PC-9 (cell line): ENCODE results near the gene SEMA5A. TPM values are rescaled to one million over a fixed set of nuclear protein-coding genes. Genes with fewer than 3 reads are reported as not detected.

Source experiments
- BruUV-seq: library from RNA; stranded (reverse); fragments of 400-500 nt; replicated peaks from 2 replicates; lab custom pipeline; 2021; lab: Mats Ljungman, UMichigan
- CTCF ChIA-PET: fragments of 300-600 bp; sonication (Branson Sonifier 250); formaldehyde crosslinking; loops from one replicate; lab custom pipeline; 2022; ENCODE audit warnings: antibody characterized with exemption; lab: Charles Lee
- POLR2A ChIA-PET: fragments of 300-600 bp; sonication (Branson Sonifier 250); formaldehyde crosslinking; loops from one replicate; lab custom pipeline; 2022; ENCODE audit warnings: antibody characterized with exemption; ENCODE audit not compliant: unreplicated experiment; lab: Charles Lee
- DNase-seq, 2 experiments: peaks; one replicate each; pipeline versions ENCODE4 v3.0.0 to v3.0.0-alpha.2; 2015 to 2022; ENCODE audit warnings: mixed read lengths in 1 of 2
- H2AFZ ChIP-seq: fragments of 200-600 bp; sonication (generic); 2 replicates; pipeline ENCODE4 v1.8.1; 2017; ENCODE audit warnings: antibody characterized with exemption
- H3F3A ChIP-seq: fragments of 200-600 bp; sonication (generic); 2 replicates; pipeline ENCODE4 v1.8.1; 2017; ENCODE audit warnings: antibody characterized with exemption, mild to moderate bottlenecking, low read depth; ENCODE audit not compliant: insufficient read depth
- H3K27ac ChIP-seq: fragments of 200-600 bp; sonication (generic); 2 replicates; pipeline ENCODE4 v1.6.1; 2016; ENCODE audit warnings: mixed run types
- H3K27me3 ChIP-seq: fragments of 200-600 bp; sonication (generic); 2 replicates; pipeline ENCODE4 v1.6.1; 2016; ENCODE audit warnings: low read depth, mixed run types; ENCODE audit not compliant: insufficient read depth
- H3K36me3 ChIP-seq: fragments of 200-600 bp; sonication (generic); 2 replicates; pipeline ENCODE4 v1.6.1; 2016; ENCODE audit warnings: low read depth, mixed run types
- H3K4me1 ChIP-seq: fragments of 200-600 bp; sonication (generic); replicated peaks from 2 replicates; pipeline ENCODE4 v1.6.1; 2016; ENCODE audit warnings: mixed run types; ENCODE audit not compliant: insufficient read depth
- H3K4me2 ChIP-seq: fragments of 200-600 bp; sonication (generic); 2 replicates; pipeline ENCODE4 v1.6.1; 2017; ENCODE audit warnings: mixed run types
- H3K4me3 ChIP-seq: fragments of 200-600 bp; sonication (generic); 2 replicates; pipeline ENCODE4 v1.6.1; 2016; ENCODE audit warnings: mixed run types
- H3K79me2 ChIP-seq: fragments of 200-600 bp; sonication (generic); 2 replicates; pipeline ENCODE4 v1.6.1; 2017; ENCODE audit warnings: low read depth, mixed run types
- H3K9me2 ChIP-seq: fragments of 200-600 bp; sonication (generic); 2 replicates; pipeline ENCODE4 v1.8.1; 2017; ENCODE audit warnings: mild to moderate bottlenecking; ENCODE audit not compliant: insufficient read depth
- H3K9me3 ChIP-seq: fragments of 200-600 bp; sonication (generic); 2 replicates; pipeline ENCODE4 v1.8.1; 2016; ENCODE audit warnings: low read depth; ENCODE audit not compliant: insufficient read depth
- H4K20me1 ChIP-seq: fragments of 200-600 bp; sonication (generic); 2 replicates; pipeline ENCODE4 v1.8.1; 2017; ENCODE audit not compliant: insufficient read depth
- EZH2 ChIP-seq: fragments of 200-600 bp; sonication (generic); IDR thresholded peaks from 2 replicates; pipeline ENCODE4 v1.8.0; 2017; ENCODE audit warnings: antibody characterized with exemption, low read depth
- intact Hi-C: fragments of 100-400 bp; cut with micrococcal nuclease; formaldehyde crosslinking; loops from one replicate; pipeline ENCODE4 v1.10.0; 2022; ENCODE audit not compliant: unreplicated experiment
- total RNA-seq: library from RNA; stranded (reverse); gene quantifications from 2 replicates; pipeline ENCODE4 v1.2.3, GENCODE V29; 2021
- TF ChIP-seq, protein P1 (sequence below): fragments of 200-600 bp; sonication (generic); conservative IDR thresholded peaks from 2 replicates; pipeline ENCODE4 v1.6.1; 2017; ENCODE audit warnings: mixed run types, antibody characterized with exemption, mild to moderate bottlenecking, moderate library complexity

SEMA5A gene
- total RNA-seq, 1 experiment from 2014 or later, result not detected

DNA sequence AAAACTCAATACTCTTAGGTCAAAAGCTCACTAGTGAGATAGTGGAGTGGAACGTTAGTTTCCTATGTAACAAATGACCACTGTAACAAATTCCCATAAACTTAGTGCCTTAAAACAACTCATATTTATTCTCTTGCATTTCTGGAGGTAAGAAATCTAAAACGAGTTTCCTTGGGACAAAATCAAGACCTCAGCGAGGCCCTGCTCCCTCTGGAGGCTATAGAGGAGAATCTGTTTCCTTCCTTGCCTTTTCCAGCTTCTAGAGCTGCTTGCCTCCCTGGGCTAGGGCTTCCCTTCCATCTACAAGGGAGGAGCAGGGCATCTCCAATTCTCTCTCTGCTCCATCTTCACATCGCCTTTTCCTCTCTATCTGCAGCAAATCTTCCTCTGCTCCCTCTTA is 32.0 kb downstream of the SEMA5A start:
- POLR2A ChIA-PET, result no interaction called here
- intact Hi-C loops, result no loop called here

DNA sequence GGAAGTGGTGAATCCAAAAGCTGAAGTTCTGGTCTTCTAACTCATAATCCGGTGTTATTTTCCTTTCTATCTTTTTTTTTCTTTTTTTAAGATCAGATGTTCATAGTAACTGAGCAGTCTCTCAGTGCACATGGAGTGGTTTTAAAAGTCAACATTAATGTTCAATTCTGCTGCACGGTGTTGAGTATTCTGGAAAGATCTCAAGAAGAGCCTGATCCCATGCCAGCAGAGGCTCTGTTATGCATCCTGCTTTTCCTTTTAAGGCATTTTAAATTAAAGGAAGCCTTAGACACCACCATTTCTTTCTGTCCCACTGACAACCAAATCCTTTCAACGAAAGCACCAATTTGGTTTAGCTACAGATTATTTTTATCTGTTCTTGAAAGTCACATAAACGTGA is 33.4 kb downstream of the SEMA5A start:
- Histone ChIP-seq H3K27ac (no peak overlapping the region), H2AFZ (no peak overlapping the region), H3F3A (no peaks in the 10 kb centered on the region), H3K4me2 (no peak overlapping the region), H3K36me3 (no peaks in the 10 kb centered on the region), H3K9me2 (no peaks in the 10 kb centered on the region), H3K27me3 (no peaks in the 10 kb centered on the region), H3K9me3 (no peaks in the 10 kb centered on the region), H3K4me3 (no peak overlapping the region), H3K4me1 (no peaks in the 10 kb centered on the region), H4K20me1 (no peaks in the 10 kb centered on the region), H3K79me2 (no peaks in the 10 kb centered on the region)
- intact Hi-C loops, result no loop called here
- ChIA-PET POLR2A (no interaction called here), CTCF (no interaction called here)
- no TSS peak for BruUV-seq
- TF ChIP-seq, protein P1, sequence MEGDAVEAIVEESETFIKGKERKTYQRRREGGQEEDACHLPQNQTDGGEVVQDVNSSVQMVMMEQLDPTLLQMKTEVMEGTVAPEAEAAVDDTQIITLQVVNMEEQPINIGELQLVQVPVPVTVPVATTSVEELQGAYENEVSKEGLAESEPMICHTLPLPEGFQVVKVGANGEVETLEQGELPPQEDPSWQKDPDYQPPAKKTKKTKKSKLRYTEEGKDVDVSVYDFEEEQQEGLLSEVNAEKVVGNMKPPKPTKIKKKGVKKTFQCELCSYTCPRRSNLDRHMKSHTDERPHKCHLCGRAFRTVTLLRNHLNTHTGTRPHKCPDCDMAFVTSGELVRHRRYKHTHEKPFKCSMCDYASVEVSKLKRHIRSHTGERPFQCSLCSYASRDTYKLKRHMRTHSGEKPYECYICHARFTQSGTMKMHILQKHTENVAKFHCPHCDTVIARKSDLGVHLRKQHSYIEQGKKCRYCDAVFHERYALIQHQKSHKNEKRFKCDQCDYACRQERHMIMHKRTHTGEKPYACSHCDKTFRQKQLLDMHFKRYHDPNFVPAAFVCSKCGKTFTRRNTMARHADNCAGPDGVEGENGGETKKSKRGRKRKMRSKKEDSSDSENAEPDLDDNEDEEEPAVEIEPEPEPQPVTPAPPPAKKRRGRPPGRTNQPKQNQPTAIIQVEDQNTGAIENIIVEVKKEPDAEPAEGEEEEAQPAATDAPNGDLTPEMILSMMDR, result no peak
- no peak for TF ChIP-seq EZH2
- no peak for DNase-seq

More for the DNA sequence above, 32.0 kb downstream of the SEMA5A start:
- H3K4me3 ChIP-seq, result no peak overlapping the region
- no peak overlapping the region for H3K4me2 ChIP-seq
- no peaks in the 10 kb centered on the region for H3F3A ChIP-seq
- DNase-seq, result no peak
- BruUV-seq, result no TSS peak
- H3K4me1 ChIP-seq, result no peaks in the 10 kb centered on the region
- TF ChIP-seq EZH2, result no peak
- TF ChIP-seq, protein P1, result peak; percentile 52
- H3K27me3 ChIP-seq, result no peaks in the 10 kb centered on the region
- no peaks in the 10 kb centered on the region for H3K9me3 ChIP-seq
- H3K27ac ChIP-seq, result no peak overlapping the region
- H3K79me2 ChIP-seq, result no peaks in the 10 kb centered on the region
- no peaks in the 10 kb centered on the region for H3K9me2 ChIP-seq
- no peak overlapping the region for H2AFZ ChIP-seq
- CTCF ChIA-PET, result no interaction called here
- H3K36me3 ChIP-seq, result no peaks in the 10 kb centered on the region
- H4K20me1 ChIP-seq, result no peaks in the 10 kb centered on the region

DNA sequence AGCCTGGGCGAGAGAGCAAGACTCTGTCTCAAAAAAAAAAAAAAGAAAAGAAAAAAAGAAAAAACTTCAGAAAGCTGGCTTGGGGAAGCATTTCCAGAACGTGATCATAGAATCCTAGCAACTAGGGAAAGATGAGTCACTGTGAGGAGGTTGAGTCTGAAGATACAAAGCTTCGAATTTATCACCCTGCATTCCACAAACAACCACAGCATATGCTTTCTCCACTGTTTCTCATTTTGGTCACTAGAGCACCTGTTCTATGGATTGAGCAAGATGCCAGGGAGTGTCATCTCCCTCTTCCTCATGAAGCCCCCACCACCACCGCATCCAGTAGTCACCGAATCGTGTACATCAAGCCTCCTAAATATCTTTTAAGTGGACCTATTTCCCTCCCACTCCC is 37.9 kb downstream of the SEMA5A start:
- Histone ChIP-seq H3K36me3 (no peaks in the 10 kb centered on the region), H3K4me2 (no peak overlapping the region), H2AFZ (no peak overlapping the region), H3K27me3 (no peaks in the 10 kb centered on the region), H3K79me2 (no peaks in the 10 kb centered on the region), H3K27ac (no peak overlapping the region), H3F3A (no peaks in the 10 kb centered on the region), H3K9me2 (no peaks in the 10 kb centered on the region), H3K9me3 (no peaks in the 10 kb centered on the region), H4K20me1 (no peaks in the 10 kb centered on the region), H3K4me3 (no peak overlapping the region), H3K4me1 (no peaks in the 10 kb centered on the region)
- intact Hi-C loops, result no loop called here
- DNase-seq, result no peak
- TF ChIP-seq EZH2, result no peak
- TF ChIP-seq, protein P1, result no peak
- no TSS peak for BruUV-seq
- ChIA-PET CTCF (no interaction called here), POLR2A (no interaction called here)
